T1000 (cell line): ENCODE measurements around the gene DSCAML1.

Source experiments
- DNase-seq: peaks from one replicate; lab custom pipeline; 2025; ENCODE audit warnings: mixed read lengths; lab: John Stamatoyannopoulos, UW

The DSCAML1 gene

DNA sequence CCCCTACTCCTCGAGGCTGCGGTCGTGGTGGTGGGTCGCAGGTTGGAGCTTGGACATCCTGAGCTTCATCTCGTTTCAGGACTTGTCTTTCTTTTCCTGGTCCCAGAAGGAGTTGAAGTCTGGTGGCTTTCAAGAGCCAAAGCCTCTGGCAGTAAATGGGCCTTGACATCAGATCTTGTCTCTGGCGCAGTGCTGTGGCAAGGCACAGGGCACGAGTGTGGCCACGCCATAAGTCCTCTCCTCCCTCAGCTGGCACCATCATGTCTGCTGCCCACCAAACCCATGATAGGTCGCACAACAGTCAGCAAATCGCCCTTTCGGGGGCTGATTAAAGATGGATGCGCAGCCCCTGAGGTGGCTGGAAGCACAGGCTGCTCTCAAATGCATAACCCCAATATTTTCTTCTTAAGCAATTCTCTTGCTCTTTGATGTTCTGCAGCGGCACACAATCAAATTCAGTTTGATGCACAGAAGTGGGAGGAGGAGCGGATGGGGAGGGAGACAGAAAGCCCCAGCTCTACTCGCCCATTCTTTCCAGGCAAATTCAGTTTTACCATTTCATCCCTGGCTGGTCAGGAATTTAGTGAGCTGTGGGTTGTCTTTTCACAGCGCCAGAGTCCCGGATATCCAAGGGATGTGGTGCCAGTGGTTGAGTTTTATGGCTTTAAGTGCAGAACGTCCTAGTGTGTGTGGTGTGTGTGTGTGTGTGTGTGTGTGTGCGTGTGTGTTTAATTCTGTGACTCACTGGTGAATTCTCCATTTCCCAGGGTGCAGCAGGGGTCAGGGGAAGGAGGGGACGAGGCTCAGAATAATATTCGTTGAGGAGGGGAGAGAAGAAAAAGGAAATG, 162.0 kb downstream of the DSCAML1 start:
- DNase-seq = no peak

DNA sequence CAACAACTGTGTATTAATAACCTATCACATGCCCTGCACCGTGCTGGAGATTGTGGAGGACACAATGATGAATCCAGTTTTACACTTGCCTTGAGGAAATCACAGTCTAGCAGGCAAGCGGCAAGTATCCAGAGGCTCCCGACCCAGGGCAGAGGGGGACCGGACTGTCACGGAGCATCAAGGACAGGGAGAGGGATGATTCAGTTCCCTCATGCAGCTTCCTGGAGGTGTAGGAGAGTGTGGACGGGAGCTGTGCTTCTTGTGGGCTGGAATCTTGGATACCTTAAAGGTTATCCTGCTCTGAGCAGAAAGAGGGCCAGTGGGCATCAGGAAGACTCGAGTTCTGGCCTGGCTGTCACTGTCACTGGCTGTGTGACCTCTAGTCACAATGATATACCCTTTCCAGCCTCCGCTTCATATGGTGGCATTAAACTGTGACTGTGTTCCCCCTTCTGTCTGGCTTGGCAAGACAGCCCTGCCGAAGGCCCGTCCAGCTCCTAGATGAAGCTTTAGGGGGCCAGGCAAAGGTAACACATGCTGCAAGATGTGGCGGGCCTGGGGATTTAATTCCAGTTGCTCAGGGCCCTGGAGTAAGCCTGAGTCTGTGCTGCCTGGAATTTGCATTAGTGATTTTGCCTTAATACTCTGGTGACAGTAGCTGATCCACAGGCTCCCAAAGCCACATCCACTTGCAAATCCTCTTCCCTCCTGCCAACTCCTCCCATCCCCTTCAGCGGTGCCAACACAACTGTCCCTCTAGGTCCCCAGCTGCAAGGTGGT, 162.8 kb downstream of the DSCAML1 start:
- DNase-seq = no peak

DNA sequence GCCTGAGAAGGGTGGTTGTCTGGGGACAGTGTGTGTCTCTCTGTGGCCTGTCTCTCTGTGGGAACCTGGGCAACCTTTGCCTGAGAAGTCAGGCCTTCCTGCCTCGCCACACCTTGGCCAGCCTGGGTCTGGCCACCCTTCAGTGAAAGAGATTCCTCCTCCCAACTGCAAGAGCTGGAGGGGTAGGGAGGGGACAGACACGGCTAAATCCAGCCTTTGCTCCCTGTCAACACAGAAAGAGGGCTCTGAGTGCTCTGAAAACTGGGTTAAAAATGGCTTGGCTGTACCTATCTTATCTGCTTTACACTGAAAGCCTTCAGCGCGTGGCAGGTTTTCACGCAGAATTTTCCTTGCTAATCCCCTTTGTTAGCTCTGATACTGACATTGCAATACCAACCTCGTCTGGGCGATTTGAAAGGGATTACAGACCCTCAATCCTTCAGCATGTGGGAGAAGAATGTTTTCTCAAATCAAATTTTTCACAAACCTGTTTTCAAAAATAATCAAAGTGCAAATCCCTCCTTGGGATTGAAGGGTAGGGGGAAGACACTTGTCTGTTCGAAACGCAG, 163.7 kb downstream of the DSCAML1 start:
- no peak for DNase-seq

DNA sequence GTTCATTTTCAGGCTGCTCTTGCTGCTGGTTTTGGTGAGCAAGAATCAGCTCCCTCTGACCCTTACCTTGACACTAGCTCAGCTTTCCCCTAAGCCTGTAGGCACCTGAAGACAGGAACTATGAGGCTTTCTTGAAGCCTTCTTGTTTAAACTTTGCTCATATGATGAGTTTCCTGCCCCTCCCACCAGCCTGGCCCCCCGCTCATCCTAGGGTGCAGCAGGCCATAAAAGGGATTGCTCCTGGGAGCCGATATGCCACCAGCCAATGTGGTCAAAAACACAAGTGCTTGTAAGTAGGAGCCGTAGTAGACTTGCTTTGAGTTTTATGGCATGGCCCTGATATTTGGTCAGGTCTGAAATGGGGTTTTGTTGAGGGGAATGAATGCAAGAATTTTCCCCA, 164.7 kb downstream of the DSCAML1 start:
- DNase-seq = no peak

DNA sequence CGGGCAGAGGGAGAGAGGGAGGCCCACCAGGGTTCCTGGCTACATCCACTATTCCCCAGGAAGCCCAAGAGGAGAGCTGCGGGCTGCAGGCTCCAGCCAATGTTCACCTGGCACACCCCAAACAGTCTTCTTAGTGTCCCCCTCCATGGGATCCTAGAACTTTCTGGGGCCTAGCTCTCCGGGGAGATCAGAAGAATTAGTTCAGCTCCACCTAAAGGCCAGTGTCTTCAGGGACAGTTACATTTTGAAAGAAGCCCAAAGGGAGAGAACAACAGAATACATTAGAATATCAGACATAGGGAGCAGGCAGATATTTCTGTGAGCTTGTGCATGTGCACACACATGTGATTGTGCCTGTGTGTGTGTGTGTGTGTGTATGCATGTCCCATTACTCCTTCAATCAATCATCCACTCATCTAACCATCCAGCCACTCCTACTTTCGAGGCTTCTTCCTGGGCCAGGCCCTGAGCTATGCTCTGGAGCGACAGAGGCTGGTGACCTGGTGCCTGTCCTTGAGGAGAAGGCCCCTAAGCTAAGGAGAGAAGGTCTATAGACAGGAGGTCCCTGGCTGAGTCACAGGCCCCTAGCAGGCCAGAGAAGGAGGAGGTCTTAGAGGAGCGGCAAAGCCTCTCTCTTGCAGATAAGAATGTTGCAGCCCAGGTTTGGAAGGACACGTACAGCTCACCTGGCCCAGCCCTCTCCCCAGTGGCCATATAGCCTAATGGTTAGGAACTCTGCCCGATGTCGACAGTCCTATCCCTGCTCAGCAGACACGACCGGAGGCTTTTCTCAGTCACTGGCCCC, 165.5 kb downstream of the DSCAML1 start:
- DNase-seq = no peak

DNA sequence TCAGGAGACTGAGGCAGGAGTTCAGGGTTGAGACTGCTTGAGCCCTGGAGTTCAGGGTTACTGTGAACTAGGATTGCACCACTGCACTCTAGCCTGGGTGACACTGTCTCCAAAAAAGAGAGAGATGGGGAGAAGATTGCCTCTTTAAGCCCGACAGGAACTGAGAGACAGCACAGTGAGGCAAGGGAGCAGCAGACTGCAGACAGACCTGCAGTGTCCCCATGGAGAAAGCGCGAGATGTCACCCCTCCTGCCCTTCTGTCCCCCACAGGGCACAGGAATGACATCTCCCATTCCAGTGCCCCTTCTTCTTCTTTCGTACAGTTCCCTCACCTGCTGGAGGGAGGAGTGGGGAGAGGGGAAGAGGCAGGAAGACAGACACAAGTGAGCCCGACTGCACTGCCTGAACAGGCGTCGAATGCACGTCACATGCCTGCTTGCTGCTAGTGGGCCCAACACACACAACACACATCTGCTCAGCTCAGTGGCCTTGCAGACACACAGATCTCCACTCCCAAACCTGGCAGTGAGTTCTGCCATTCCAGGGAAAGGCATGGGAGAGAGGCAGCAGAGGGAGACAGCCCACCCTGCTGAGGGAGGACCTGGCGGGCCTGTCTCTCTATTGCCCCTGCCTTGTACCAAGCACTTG, 167.0 kb downstream of the DSCAML1 start:
- no peak for DNase-seq

DNA sequence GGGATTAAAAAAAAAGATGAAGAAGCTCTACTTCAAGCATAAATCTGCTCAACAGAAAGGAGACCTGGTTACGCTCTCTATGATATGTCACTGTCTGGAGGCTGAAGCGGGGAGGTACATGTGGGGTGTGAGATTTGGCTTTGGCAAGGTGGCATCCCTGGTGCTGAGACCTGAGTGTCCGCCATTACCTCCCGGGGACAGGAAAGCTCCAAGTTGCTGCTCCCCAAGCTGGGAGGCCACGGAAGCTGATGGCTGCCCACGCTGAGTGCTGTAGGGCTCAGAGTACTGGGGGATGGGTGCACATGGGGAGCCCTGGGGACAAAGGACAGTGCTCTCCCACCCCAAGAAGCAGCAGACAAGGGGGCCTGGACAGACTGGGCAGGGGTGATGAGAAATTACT, 167.9 kb downstream of the DSCAML1 start:
- no peak for DNase-seq

DNA sequence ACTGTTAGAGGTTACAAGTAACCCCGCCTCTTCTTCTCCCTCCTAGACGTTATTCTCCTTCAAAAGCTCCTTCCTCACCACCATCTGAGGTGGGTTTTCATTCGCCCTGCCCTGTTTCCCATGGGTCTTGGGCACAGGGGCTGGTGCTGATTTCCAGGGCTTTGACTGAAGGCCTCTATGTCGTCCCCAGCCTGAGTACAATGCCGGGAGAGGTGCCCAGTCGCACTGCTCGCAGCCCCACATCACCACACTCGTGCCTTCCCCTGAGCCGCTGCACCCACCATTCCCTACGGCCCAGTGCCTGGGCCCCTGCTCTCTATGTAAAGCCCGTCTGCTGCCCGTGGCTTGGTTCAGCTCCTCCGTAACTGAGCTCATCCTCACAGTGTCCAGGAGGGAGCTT, 169.8 kb downstream of the DSCAML1 start:
- no peak for DNase-seq

DNA sequence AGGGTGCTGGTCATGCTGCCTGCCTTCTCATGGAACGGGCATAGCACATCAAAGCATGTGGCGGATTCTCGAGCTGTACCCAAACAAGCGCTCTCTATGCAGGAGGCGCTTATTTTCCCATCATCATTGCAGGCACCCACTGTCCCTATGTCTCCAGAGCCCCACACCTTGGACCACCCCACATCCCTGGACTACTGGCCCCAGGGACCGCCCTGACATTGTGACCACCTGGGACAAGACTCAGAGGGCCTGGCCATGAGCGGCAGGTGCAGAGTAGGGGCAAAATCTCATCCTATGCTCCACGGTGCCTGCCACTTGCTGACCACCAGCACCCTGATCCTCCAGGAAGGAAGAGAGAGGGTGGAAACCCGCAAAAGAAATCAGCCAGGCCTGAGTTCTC, 170.4 kb downstream of the DSCAML1 start:
- DNase-seq = no peak

DNA sequence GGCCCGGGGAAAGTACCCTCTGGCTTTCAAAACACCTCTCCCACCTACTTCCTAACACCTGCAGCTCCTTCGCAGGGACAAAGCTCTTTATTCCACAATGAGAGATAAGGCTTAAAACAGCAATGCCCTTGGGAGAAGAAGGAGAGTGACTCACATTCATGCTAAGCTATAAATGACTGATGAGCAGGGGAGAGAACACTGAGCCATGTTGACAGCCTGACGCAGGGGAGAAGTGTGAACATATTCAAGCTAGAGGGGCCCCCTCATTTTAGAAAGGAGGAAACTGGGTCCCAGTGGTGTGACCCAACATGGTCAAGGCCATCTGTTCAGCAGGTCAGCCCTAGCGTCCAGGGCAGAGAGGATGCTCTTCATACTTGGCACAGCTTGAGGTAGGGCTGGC, 171.8 kb downstream of the DSCAML1 start:
- no peak for DNase-seq

DNA sequence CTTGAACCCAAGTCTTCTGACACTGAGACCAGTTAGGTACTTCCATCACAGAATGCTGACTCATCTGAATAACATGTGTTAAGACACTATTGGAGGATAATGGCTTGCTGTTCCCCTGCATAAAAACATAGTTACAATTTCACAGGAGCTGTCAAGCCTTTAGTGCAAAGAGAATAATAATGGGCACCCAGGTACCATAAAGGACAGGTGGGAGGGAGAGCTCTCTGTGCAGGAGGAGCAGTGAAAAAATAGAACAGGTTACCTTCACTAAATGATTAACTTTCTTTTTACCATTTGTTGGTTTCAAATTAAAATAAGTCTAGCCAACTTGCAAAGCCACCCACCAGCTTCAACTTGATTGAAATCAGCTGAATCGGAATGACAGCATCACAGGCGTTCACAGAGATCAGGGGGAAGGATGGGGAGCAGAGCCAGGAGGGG, 173.2 kb downstream of the DSCAML1 start:
- no peak for DNase-seq

DNA sequence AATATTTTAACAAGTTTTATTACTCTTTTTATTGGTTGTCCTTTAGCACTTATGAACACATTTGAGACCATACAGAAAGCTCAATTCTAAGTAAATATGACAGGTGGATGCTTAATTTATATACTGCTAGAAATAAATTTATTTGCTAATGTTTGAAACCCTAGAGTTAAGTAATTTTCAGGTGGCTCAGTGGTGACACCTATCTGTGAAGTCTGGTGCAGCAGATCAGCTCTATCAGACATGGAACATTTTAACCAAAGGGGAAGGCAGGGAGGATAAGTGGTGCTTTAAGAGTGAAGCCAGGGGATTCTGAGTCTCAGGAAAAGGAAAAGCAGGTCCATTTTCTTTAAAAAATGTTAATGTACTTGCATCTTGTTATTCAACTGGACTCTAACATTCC, 175.8 kb downstream of the DSCAML1 start:
- no peak for DNase-seq

DNA sequence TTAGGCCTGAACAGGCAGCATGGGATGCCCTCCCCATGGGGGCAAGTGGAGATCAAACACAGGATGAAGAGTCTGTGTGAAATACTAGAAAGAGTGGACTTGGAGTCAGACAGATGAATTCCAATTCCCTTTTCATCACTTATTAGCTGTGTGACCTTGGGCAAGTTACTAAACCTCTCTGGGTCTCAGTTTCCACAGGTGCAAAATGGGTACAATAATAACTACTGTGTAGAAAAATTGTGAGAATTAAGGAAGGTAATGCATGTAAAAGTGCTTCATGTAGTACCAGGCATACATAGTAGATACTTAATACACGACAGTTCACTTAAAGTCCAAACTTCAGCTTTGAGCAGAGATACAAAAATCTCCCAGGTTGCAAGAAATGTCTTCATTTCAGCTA, 176.4 kb downstream of the DSCAML1 start:
- no peak for DNase-seq

DNA sequence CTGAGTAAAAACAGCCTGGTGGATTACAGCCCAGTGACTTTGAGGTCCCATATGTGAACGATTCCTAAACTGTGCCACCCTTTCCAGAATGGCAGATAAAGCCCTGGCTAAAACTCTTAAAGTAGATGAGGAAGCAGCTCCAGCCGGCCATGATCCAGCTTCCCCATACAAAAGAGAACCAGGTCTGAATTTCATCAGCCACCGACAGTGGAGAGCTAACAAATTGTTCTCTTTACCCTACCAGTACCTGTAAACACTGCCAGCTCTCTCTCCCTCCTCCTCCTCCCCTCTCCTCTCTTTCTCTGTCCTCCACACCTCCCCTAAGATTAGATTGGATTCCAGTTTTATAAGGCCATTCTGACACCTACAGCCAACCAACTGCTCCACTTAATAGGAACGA, 176.9 kb downstream of the DSCAML1 start:
- DNase-seq = no peak

DNA sequence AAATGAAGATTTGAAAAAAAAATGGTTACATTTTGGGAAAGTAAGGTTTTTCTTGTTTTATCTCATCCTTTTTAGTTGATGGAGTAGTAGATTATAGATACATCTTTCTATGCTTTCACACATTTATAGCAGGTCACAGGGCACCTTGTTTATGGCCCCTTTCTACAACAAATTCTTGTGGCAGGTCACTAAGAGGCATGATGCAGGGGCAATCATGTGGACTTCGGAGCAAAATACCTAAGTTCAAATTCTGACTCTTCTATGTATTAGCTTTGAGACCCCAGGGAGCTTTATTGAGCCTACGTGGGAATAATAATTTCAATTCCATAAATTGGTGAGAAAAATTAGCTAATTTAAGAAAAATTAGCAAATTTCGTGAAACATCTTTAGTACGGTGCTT, 177.4 kb downstream of the DSCAML1 start:
- DNase-seq = no peak

DNA sequence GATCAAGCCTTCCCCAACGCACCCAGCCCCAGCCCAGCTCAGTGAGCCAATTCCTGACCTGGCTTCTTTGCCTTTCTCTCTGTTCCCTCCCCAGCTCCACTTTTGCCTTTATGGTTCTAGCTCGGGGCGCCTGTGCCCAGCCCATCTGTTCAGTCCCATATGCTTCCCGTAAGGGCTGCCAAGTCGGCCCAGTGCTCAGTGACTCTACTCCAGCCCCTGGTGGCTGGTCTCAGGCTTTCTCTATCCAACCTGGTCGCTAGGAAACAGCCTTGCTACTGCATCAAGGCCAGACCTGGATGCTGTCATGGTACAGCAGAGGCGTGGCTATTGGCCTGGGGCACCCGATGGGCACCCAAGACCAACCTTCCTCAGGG, 178.0 kb downstream of the DSCAML1 start:
- DNase-seq = no peak

DNA sequence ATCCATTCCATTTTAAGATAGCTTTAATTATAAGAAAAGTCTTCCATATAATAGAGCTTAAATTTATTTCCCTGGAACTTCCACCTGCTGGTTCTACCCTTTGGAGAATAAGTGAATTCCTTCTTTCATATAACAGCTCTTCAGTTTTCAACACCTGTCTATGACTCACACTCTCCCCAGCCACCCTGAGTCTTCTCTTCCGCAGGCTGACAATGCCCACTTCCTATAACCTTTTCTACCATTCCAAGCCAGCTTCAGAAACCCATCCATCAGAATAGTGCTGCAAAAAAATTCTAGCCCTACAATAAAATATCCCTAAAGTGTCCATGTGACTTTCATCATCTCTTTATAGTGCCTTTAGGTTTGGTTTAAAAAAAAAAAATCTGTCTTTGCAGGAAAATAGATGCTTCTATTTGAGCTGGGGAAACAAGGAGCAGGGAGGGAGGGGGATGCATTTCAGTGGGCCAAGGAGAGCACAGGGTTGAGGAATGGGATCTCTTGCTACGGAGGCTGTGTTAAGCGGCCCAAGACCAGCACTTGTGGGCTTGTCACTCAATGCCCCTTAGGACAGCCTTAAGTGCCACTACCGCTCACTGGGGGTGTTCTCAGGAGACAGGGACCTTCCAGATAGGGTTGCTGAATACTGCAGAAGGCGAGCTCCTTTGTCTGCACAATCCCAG, 178.6 kb downstream of the DSCAML1 start:
- no peak for DNase-seq

DNA sequence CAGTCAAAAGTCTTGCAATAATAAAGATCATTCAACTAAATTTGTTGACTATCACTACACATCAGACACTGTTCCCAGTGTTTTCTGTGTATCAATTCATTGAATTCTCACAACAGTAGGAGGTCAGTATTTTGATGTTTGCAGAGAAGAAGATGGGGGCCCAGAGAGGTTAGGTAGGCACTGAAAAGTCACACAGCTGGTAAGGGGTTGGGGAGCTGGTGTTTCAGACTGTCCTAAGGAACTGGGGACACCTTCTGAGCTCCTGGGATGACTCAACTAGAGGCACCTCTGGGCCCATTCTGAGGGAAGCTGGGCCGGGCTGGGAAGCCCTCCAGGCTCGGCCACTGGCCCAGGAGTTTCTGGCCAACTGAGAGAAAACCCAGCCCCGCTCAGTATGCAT, 180.0 kb downstream of the DSCAML1 start:
- no peak for DNase-seq

DNA sequence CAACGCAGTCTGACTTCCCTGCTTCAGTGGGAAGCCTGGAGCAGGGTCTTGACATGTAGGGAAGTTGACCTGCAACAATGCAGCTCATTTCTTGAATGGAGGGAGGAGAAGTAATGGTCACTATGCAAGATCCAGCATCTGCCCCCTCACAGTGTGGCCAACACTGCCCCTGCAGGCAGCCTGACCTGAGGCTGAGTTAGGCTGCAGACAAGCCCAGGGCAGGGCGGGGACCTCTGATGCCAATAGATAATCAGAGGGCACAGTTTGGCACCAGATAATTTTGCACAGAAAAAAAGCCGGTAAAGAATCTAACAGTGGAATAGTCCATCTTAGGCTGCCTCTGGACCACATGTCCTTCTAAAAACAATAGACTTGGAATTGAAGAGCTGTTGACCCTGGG, 182.3 kb downstream of the DSCAML1 start:
- DNase-seq = no peak

DNA sequence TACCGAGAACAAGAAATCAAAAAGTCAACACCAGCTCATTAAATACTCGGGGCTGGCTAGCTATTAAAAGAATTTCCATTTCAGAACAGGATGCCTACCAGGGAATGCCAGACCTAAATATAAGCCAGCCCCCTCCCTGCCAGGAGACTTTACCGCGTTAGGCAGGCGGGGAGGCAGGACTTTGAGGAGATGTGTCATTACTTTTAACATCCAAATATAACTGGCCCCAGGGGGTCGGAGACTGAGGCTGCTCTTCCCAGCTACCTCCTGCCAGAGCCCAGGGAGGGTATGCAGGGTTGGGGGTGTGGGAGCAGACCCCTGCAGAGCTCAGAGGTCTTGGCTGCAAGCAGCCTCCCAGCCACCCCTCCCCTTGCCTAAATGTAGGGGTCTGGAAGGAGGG, 183.5 kb downstream of the DSCAML1 start:
- DNase-seq = no peak

DNA sequence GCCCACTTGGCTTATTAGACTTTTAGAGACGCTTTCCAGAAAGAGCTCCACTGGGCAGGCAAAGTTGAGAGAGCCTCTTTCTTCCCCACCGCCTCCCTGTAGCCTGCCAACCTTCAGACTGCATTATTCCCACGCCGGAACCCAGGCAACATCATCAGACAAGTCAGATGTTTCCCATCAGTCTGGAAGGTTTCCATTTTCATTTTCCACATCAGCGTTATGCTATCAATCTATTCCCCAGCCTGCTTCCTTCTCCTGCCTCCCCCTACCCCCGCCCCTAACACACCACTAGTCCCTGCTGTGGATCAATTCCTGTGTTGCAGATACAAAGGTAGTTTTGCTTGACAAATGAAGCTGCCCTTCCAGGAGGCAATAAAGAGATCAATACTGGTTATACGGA, 184.8 kb downstream of the DSCAML1 start:
- DNase-seq = no peak
